ENCODE results near the gene BLOC1S1.
"Not testable (repeated sequence)": the region's sequence is repeated elsewhere in the genome, so short reads cannot be mapped to it uniquely, and the experiment has no call there.

The BLOC1S1 gene

GRCh38 chr12:55746174-55746912 lies 30.5 kb downstream of the BLOC1S1 start:
- DNase-seq = no peak

- no peak for DNase-seq
Observed at GRCh38 chr12:55746913-55747231, 31.0 kb downstream of the BLOC1S1 start.

DNA sequence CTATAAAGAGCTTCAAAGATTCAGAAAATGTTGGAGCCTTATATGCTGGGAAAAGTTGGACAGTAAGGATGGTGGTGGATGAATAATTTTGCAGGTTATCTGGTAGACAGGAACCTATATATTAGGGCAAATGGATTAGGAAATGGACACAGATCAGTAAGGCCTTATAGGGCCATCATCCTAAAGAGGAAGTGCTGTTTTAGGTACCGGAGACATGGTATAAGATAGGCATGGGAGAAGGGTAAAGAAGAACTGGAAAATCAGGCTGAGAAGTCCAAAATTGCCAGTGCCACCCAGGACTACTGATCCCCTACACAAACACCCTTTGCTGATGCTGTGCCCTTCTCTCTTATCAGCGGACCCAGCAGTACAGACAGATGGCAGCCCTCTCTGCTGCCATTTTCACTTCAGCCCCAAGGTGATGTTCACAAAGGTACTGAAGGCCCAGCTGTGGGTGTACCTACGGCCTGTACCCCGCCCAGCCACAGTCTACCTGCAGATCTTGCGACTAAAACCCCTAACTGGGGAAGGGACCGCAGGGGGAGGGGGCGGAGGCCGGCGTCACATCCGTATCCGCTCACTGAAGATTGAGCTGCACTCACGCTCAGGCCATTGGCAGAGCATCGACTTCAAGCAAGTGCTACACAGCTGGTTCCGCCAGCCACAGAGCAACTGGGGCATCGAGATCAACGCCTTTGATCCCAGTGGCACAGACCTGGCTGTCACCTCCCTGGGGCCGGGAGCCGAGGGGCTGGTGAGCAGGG lies 32.6 kb downstream of the BLOC1S1 start:
- DNase-seq = no peak

DNA sequence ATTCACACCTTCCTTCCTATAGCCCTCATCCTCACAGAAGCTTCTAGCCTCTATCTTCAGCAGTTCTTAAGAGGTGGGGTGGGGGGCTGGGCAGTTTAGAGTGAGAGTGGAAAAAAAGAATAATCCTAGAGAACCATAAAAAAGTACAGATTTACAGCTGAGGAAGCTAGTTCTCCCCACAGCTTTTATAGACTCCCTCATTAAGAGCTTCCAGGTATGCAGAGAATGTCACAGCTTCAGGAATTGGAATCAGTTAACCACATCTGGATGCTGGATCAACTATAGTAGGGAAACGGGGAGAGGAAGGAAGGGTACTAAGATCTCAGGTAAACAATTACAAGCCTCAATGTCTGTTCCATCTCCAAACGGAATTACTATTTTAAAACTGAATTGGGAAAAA lies 39.4 kb downstream of the BLOC1S1 start:
- DNase-seq = no peak

DNA sequence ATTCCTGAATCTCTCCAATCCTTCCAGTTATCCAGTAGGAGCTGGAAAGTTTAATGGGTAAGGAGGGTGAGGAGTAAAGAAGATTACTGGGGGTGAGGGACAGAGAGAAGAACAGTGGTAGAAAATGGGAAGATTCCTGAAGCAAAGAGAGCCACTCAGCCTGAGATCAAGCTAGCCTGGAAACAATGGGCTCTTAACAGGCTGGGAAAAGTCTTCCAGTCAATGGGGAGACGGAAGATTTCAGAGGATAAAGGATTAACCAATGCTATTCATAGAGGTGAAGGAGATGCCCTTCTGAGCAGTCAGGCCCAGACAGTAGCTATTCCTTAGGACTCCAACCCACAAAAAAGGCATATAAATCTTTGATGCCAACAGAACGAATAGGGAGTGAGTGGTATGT lies 41.9 kb downstream of the BLOC1S1 start:
- no peak for DNase-seq

- DNase-seq = not testable (repeated sequence)
Observed at GRCh38 chr12:55758575-55758974, 42.7 kb downstream of the BLOC1S1 start.

GRCh38 chr12:55760663-55761062 lies 44.8 kb downstream of the BLOC1S1 start:
- DNase-seq = no peak

DNA sequence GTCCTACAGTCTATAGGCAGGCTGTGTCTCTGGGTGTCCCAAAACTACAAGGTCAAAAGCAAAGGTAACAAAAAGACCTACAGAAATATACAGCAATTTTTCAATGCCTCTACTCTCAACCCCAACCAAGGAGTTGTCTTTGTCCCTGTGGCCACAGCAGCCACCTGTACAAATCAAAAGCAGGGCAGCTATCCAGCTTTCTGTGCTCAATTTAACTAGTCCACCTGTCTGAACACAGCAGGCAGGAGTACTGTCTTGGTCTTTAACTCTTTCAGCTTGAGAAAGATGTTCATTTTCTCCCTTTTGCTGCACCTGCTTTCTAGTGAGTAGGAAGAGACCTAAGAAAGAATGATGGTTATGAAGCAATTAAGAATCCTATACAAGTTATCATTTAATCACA lies 46.8 kb downstream of the BLOC1S1 start:
- DNase-seq = no peak

- no peak for DNase-seq
Observed at GRCh38 chr12:55765736-55766290, 50.0 kb downstream of the BLOC1S1 start.

GRCh38 chr12:55767156-55767555 lies 51.3 kb downstream of the BLOC1S1 start:
- no peak for DNase-seq
